Activated T-helper 2 cell treated with anti-CD3 and anti-CD28 coated beads, Interferon-gamma antibody, Interleukin-2, Interleukin-4, amounts not matched to agents 10 μg/mL and 5 μg/mL and 100 μg/mL, durations not matched to agents 14 hours and 24 hours and 36 hours (primary cell): ENCODE results near the gene KIF21A. TPM values are rescaled to one million over a fixed set of nuclear protein-coding genes. Genes with fewer than 3 reads are reported as not detected.

Source experiments
- DNase-seq: peaks from one replicate; pipeline ENCODE4 v3.0.0; 2021; ENCODE audit warnings: low spot score
- H3K27ac Mint-ChIP-seq: one replicate; pipeline ENCODE4 v1.8.0; 2021; ENCODE audit warnings: mixed read lengths
- H3K27me3 Mint-ChIP-seq: one replicate; pipeline ENCODE4 v1.8.0; 2021; ENCODE audit warnings: low read depth, mixed read lengths
- H3K36me3 Mint-ChIP-seq: one replicate; pipeline ENCODE4 v1.8.0; 2021; ENCODE audit warnings: low read depth, mixed read lengths
- H3K4me1 Mint-ChIP-seq: one replicate; pipeline ENCODE4 v1.8.0; 2021; ENCODE audit warnings: low read depth, mixed read lengths
- H3K4me3 Mint-ChIP-seq: one replicate; pipeline ENCODE4 v1.8.0; 2021; ENCODE audit warnings: low read depth, mild to moderate bottlenecking, moderate library complexity, mixed read lengths
- H3K9me3 Mint-ChIP-seq: one replicate; pipeline ENCODE4 v1.8.0; 2021; ENCODE audit warnings: mixed read lengths
- intact Hi-C: fragments of 100-400 bp; cut with micrococcal nuclease; formaldehyde crosslinking; loops from one replicate; pipeline ENCODE4 v1.15.1; 2023
- total RNA-seq: library from RNA; stranded (reverse); gene quantifications from 2 replicates; pipeline ENCODE4 v1.2.3, GENCODE V29; 2022

KIF21A gene
- total RNA-seq, 1 donor from 2014 or later, result 35.0 TPM

DNA sequence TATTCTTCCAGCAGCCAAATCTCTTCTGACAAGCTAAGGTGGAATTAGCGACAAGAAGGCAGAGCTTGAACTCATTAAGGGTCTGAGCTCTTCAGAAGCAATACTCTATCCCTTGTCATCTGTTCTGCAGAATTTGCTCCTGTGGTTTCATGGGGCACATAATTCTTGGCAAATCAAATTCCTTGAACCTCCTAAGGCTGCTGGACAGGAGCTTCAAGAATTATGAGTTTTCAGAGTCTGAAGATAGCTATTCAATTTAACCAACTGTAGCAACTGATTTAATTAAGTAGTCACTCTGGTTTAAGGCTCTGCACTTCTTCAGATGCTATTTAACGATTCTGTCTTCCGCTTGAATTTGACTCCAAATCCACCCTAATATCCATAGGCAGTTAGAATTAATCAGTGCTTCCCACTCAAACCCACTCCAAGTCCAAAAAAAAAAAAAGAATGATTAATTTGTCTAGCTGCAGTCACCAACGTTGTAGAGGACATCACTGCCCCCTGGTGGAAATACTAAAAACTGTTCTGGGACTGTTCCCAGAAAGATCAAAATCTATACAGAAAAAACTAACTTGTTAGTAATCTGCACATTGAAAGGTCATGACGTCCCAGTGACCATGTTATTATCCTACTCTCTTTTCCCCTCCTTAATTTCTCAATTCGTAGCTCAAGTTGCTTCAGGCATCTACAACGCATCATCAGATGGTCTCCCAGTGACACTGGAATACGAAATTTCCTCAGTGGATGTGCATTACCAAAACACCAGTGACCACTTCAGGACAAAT is 169.9 kb downstream of the KIF21A start:
- no peak for DNase-seq
- H3K36me3 Mint-ChIP-seq, result no peaks in the 10 kb centered on the region

DNA sequence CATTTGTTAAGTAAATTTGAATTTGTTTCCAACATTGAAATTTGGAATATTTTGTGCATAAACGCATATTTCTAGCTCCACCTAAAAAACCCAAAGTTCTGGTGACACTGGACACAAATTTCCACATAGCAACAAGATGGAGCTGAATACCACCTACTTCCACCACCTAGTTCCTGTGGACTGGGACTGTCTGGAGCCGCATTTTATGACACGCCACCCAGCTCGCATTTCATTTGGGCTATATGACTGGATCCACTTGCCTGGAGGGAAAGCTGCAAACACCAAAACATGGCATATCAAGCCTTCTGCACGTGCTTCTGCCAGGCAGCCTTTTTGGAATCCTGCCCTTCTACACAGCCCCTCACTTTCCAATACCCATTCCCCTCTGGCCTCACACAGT is 173.4 kb downstream of the KIF21A start:
- intact Hi-C loops, result no loop called here
- H3K4me1 Mint-ChIP-seq, result peaks cover 2% of the 10 kb centered on the region
- no peak overlapping the region for H3K4me3 Mint-ChIP-seq
- peaks cover 11% of the 10 kb centered on the region for H3K27me3 Mint-ChIP-seq
- no peak for DNase-seq
- no peaks in the 10 kb centered on the region for H3K9me3 Mint-ChIP-seq
- H3K27ac Mint-ChIP-seq, result no peak overlapping the region
- H3K36me3 Mint-ChIP-seq, result no peaks in the 10 kb centered on the region

More for the DNA sequence above, 169.9 kb downstream of the KIF21A start:
- Mint-ChIP-seq H3K4me1 (peaks cover 6% of the 10 kb centered on the region), H3K9me3 (no peaks in the 10 kb centered on the region), H3K27ac (no peak overlapping the region), H3K4me3 (no peak overlapping the region), H3K27me3 (peaks cover 16% of the 10 kb centered on the region)
- intact Hi-C loops, result loop anchor here (2.0 to 5.0 kb wide), 3 partner anchors 128 to 944 kb away; no protein-coding TSS in a partner anchor

DNA sequence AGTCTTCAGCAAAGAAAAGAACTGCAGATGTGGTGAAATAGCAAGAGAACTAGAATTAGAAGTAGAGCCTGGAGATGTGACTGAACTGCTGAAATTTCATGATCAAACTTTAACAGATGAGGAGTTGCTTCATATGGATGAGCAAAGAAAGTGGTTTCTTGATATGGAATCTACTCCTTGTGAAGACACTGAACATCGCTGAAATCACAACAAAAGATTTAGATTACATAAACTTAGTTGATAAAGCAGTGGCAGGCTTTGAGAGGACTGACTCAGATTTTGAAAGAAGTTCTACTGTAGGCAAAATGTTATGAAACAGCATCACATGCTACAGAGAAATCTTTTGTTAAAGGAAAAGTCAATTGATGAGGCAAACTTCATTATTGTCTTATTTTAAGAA is 175.0 kb downstream of the KIF21A start:
- no peak overlapping the region for H3K4me3 Mint-ChIP-seq
- no peak for DNase-seq
- intact Hi-C loops, result no loop called here
- no peak overlapping the region for H3K27ac Mint-ChIP-seq
- no peaks in the 10 kb centered on the region for H3K4me1 Mint-ChIP-seq
- peaks cover 2% of the 10 kb centered on the region for H3K27me3 Mint-ChIP-seq
- no peaks in the 10 kb centered on the region for H3K9me3 Mint-ChIP-seq
- H3K36me3 Mint-ChIP-seq, result no peaks in the 10 kb centered on the region

DNA sequence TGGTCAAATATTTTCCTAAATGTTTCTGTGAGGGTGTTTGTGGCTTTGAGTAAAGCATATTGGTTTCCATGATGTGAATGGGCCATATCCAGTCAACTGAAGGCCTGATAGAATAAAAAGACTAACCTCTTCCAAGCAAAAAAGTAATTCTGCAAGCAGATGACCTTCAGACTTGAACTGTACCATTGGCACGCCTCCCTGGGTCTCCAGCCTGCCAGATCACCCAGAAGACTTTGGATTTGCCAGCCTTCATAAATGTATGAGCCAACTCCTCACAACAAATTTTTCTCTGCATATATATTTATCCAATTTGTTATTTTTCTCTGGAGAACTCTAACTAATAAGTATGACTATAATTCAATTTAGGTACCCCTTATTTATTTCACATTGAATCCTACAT is 190.3 kb downstream of the KIF21A start:
- no peaks in the 10 kb centered on the region for H3K36me3 Mint-ChIP-seq
- no peak overlapping the region for H3K27ac Mint-ChIP-seq
- H3K9me3 Mint-ChIP-seq, result no peaks in the 10 kb centered on the region
- no peaks in the 10 kb centered on the region for H3K27me3 Mint-ChIP-seq
- H3K4me3 Mint-ChIP-seq, result no peak overlapping the region
- intact Hi-C loops, result no loop called here
- no peak for DNase-seq
- H3K4me1 Mint-ChIP-seq, result no peaks in the 10 kb centered on the region

Other genes with a start within 250 kb of the KIF21A start
- 5.8 TPM in 2 replicates for gene ABCD2, start 176.7 kb upstream of the KIF21A start, total RNA-seq